HEK293 (cell line): ENCODE measurements around the gene OR6P1.

ENCODE experiments used
- CTCF ChIA-PET: fragments of 350-600 bp; formaldehyde crosslinking; extraction: SDS; loops from one replicate; lab custom pipeline; 2021; ENCODE audit warnings: antibody characterized with exemption; lab: Yijun Ruan, JAX
- POLR2A ChIA-PET: fragments of 300-600 bp; formaldehyde crosslinking; extraction: SDS; loops from one replicate; lab custom pipeline; 2020; ENCODE audit warnings: antibody characterized with exemption, inconsistent platforms; lab: Yijun Ruan, JAX
- H3K27ac ChIP-seq: fragments of 200-500 bp; sonication (Bioruptor generic); 2 replicates; pipeline ENCODE4 v1.5.1; 2014; ENCODE audit warnings: low read depth, low read length, control low read depth, inconsistent platforms; ENCODE audit errors: extremely low read depth
- H3K36me3 ChIP-seq, 2 experiments: fragments of 200-500 bp in 1 of 2; sonication (Bioruptor generic) in 1 of 2; 1 replicate in 1 of 2; 2 replicates in 1 of 2; pipeline ENCODE4 v1.5.1; 2014 to 2017; ENCODE audit warnings: inconsistent platforms in 2 of 2, low read length in 2 of 2; ENCODE audit not compliant: control insufficient read depth in 2 of 2, insufficient read depth in 1 of 2
- H3K4me1 ChIP-seq: fragments of 200-500 bp; sonication (Bioruptor generic); 2 replicates; pipeline ENCODE4 v1.5.1; 2014; ENCODE audit warnings: mild to moderate bottlenecking, low read length, inconsistent platforms; ENCODE audit not compliant: control insufficient read depth, insufficient read depth
- H3K4me3 ChIP-seq: 2 replicates; pipeline ENCODE4 v1.5.1; 2011; ENCODE audit warnings: low read depth, mild to moderate bottlenecking, control low read depth, low read length, moderate library complexity
- H3K9me3 ChIP-seq: fragments of 200-500 bp; sonication (Bioruptor generic); 2 replicates; pipeline ENCODE4 v1.5.1; 2014; ENCODE audit warnings: low read depth, low read length, inconsistent platforms; ENCODE audit not compliant: control insufficient read depth, insufficient read depth
- GLIS2 ChIP-seq: fragments of 450-650 bp; formaldehyde crosslinking; IDR thresholded peaks from 2 replicates; pipeline ENCODE4 v1.5.1; 2016; ENCODE audit warnings: missing biosample characterization, missing genetic modification characterization
- KLF7 ChIP-seq: fragments of 450-650 bp; formaldehyde crosslinking; IDR thresholded peaks from 2 replicates; pipeline ENCODE4 v1.5.1; 2016; ENCODE audit warnings: missing biosample characterization, missing genetic modification characterization, borderline replicate concordance
- MZF1 ChIP-seq: fragments of 450-650 bp; formaldehyde crosslinking; IDR thresholded peaks from 2 replicates; pipeline ENCODE4 v1.5.1; 2017; ENCODE audit warnings: missing biosample characterization, missing genetic modification characterization, borderline replicate concordance
- WT1 ChIP-seq: fragments of 450-650 bp; formaldehyde crosslinking; IDR thresholded peaks from 2 replicates; pipeline ENCODE4 v1.5.1; 2016; ENCODE audit warnings: missing biosample characterization, missing genetic modification characterization
- ZBTB17 ChIP-seq: fragments of 450-650 bp; formaldehyde crosslinking; IDR thresholded peaks from 2 replicates; pipeline ENCODE4 v1.5.1; 2016; ENCODE audit warnings: missing biosample characterization, missing genetic modification characterization
- ZBTB21 ChIP-seq: fragments of 450-650 bp; formaldehyde crosslinking; IDR thresholded peaks from 2 replicates; pipeline ENCODE4 v1.5.1; 2017; ENCODE audit warnings: missing biosample characterization, missing genetic modification characterization
- ZBTB8A ChIP-seq: fragments of 450-650 bp; formaldehyde crosslinking; IDR thresholded peaks from 2 replicates; pipeline ENCODE4 v1.5.1; 2016; ENCODE audit warnings: missing biosample characterization, missing genetic modification characterization
- ZFP3 ChIP-seq: fragments of 450-650 bp; formaldehyde crosslinking; IDR thresholded peaks from 2 replicates; pipeline ENCODE4 v1.5.1; 2016; ENCODE audit warnings: low read depth, missing biosample characterization, missing genetic modification characterization
- ZFP37 ChIP-seq: fragments of 450-650 bp; formaldehyde crosslinking; IDR thresholded peaks from 2 replicates; pipeline ENCODE4 v1.5.1; 2016; ENCODE audit warnings: missing biosample characterization, missing genetic modification characterization
- ZFP69B ChIP-seq: fragments of 450-650 bp; formaldehyde crosslinking; IDR thresholded peaks from 2 replicates; pipeline ENCODE4 v1.5.1; 2016; ENCODE audit warnings: missing biosample characterization, missing genetic modification characterization
- ZNF214 ChIP-seq: fragments of 450-650 bp; formaldehyde crosslinking; IDR thresholded peaks from 2 replicates; pipeline ENCODE4 v1.5.1; 2017; ENCODE audit warnings: missing biosample characterization, mild to moderate bottlenecking, missing genetic modification characterization, borderline replicate concordance
- ZNF223 ChIP-seq: fragments of 450-650 bp; formaldehyde crosslinking; IDR thresholded peaks from 2 replicates; pipeline ENCODE4 v1.5.1; 2016; ENCODE audit warnings: missing biosample characterization, missing genetic modification characterization
- ZNF274 ChIP-seq, 2 experiments: fragments of 200-500 bp in 1 of 2; fragments of 450-650 bp in 1 of 2; sonication (Bioruptor generic) in 1 of 2; formaldehyde crosslinking in 1 of 2; IDR thresholded peaks; 2 replicates each; pipeline versions ENCODE4 v1.5.1 to v1.6.1; 2014 to 2016; ENCODE audit warnings: borderline replicate concordance in 1 of 2, inconsistent platforms in 1 of 2, low read length in 1 of 2, missing biosample characterization in 1 of 2, missing genetic modification characterization in 1 of 2
- ZNF423 ChIP-seq: fragments of 450-650 bp; formaldehyde crosslinking; IDR thresholded peaks from 2 replicates; pipeline ENCODE4 v1.5.1; 2016; ENCODE audit warnings: missing biosample characterization, missing genetic modification characterization
- ZNF549 ChIP-seq: fragments of 450-650 bp; IDR thresholded peaks from 2 replicates; pipeline ENCODE4 v1.5.1; 2018; ENCODE audit warnings: missing biosample characterization, missing genetic modification characterization, mild to moderate bottlenecking, inconsistent platforms, moderate library complexity
- ZNF555 ChIP-seq: fragments of 450-650 bp; formaldehyde crosslinking; conservative IDR thresholded peaks from 2 replicates; pipeline ENCODE4 v1.5.1; 2017; ENCODE audit warnings: missing biosample characterization, mild to moderate bottlenecking, missing genetic modification characterization, inconsistent platforms
- ZNF571 ChIP-seq: fragments of 450-650 bp; formaldehyde crosslinking; IDR thresholded peaks from 2 replicates; pipeline ENCODE4 v1.5.0; 2017; ENCODE audit warnings: missing biosample characterization, missing genetic modification characterization
- ZNF623 ChIP-seq: fragments of 450-650 bp; formaldehyde crosslinking; IDR thresholded peaks from 2 replicates; pipeline ENCODE4 v1.5.1; 2016; ENCODE audit warnings: missing biosample characterization, missing genetic modification characterization
- ZNF660 ChIP-seq: fragments of 450-650 bp; IDR thresholded peaks from 2 replicates; pipeline ENCODE4 v1.5.1; 2018; ENCODE audit warnings: missing biosample characterization, mild to moderate bottlenecking, missing genetic modification characterization
- ZNF792 ChIP-seq: fragments of 450-650 bp; formaldehyde crosslinking; IDR thresholded peaks from 2 replicates; pipeline ENCODE4 v1.5.1; 2016; ENCODE audit warnings: missing biosample characterization, missing genetic modification characterization
- TF ChIP-seq, protein P1 (sequence below): fragments of 450-650 bp; formaldehyde crosslinking; IDR thresholded peaks from 2 replicates; pipeline ENCODE4 v1.5.1; 2017; ENCODE audit warnings: missing biosample characterization, missing genetic modification characterization
- TF ChIP-seq, protein P2 (sequence below): fragments of 450-650 bp; formaldehyde crosslinking; IDR thresholded peaks from 2 replicates; pipeline ENCODE4 v1.5.1; 2016; ENCODE audit warnings: missing biosample characterization, missing genetic modification characterization
- TF ChIP-seq, protein P3 (sequence below): fragments of 450-650 bp; formaldehyde crosslinking; IDR thresholded peaks from 2 replicates; pipeline ENCODE4 v1.5.1; 2017; ENCODE audit warnings: missing biosample characterization, missing genetic modification characterization
- TF ChIP-seq, protein P4 (sequence below): fragments of 450-650 bp; formaldehyde crosslinking; IDR thresholded peaks from 2 replicates; pipeline ENCODE4 v1.5.1; 2016; ENCODE audit warnings: missing biosample characterization, missing genetic modification characterization, borderline replicate concordance

OR6P1 gene

DNA sequence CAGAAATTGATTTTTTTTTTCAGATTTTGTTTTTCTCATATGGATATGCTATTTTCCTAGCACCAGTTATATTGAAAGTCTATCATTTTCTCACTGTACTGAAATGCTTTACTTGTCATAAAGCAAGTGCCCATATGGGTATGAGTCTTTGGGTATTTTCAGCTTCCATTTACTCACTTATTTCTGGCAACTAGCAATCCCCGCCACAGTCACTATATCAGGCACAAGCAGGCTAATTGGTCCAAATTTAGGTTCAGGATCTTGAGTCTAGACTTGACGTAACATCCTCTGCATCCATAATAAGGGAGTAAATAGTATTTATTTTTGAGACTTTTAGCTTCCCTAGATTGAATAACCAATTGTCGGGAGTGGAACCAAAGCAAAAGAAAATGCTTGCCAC, 7.2 kb upstream of the OR6P1 start:
- Histone ChIP-seq H3K27ac (no peak overlapping the region), H3K4me1 (no peaks in the 10 kb centered on the region)
- ChIA-PET CTCF (interaction anchor here (0.6 kb wide), 1 partner anchor 999 kb away, joined by 3 read pairs; no protein-coding TSS in a partner anchor), POLR2A (no interaction called here)
- TF ChIP-seq ZFP69B (tag by site-specific recombination) (no peak), ZNF623 (tag by site-specific recombination) (no peak), MZF1 (tag by site-specific recombination) (no peak), ZNF660 (tag by site-specific recombination) (no peak), ZBTB17 (tag by site-specific recombination) (no peak), ZNF274 (IDR thresholded peaks at IDR 0.05; ENCODE audit: low read length) (no peak), ZNF274 (tag by site-specific recombination; IDR thresholded peaks at IDR 0.05; ENCODE audit: borderline replicate concordance) (no peak), ZNF571 (tag by site-specific recombination) (no peak), ZFP3 (tag by site-specific recombination) (no peak), ZNF555 (no peak), ZBTB8A (tag by site-specific recombination) (no peak), ZNF223 (tag by site-specific recombination) (no peak), ZBTB21 (tag by site-specific recombination) (no peak)
- TF ChIP-seq, protein P1, sequence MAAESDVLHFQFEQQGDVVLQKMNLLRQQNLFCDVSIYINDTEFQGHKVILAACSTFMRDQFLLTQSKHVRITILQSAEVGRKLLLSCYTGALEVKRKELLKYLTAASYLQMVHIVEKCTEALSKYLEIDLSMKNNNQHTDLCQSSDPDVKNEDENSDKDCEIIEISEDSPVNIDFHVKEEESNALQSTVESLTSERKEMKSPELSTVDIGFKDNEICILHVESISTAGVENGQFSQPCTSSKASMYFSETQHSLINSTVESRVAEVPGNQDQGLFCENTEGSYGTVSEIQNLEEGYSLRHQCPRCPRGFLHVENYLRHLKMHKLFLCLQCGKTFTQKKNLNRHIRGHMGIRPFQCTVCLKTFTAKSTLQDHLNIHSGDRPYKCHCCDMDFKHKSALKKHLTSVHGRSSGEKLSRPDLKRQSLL (tag by site-specific recombination), result no peak
- TF ChIP-seq, all 188 proteins: peak for 0
- Histone ChIP-seq H3K36me3 (no peaks in the 10 kb centered on the region), H3K9me3 (no peaks in the 10 kb centered on the region), H3K4me3 (no peak overlapping the region)

DNA sequence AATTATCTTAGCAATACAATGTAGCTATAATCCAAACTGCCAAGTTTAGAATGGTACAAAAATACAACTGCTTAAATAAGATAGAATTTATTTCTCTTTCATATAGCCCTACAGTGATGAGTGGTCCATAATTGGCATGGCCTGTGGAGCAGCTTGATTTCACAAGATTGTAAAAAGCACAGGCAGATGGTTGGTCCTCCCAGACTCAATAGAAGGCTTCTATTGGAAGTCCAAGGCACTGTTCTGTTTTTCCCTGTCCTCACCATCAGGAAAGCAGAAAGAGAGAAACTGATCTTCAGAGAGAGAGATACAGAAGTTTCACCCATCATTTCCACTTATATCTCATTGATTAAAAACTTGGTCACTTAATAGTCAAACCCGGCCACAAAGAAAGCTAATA, 1.8 kb upstream of the OR6P1 start:
- CTCF ChIA-PET, result interaction anchor here (0.7 kb wide), 1 partner anchor 105 kb away, joined by 3 read pairs; no protein-coding TSS in a partner anchor

DNA sequence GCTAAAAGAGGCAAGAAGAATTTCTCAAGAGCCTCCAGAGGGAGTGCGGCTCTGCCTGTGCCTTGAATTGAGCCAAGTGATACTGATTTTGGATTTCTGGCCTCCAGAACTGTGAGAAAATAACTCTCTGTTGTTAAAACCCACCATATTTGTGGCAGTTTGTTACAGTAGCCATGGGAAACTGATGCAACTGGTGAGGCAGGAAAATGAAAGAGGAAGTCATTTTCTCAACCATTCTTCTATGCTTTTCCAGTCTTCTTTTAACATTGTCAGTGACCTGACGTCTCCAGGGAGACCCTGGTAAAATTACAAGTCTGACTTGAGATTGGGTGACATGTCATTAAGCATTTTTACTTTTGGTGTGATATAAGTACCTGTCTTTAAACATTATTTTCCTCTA, 5.8 kb downstream of the OR6P1 start:
- CTCF ChIA-PET, result no interaction called here
- POLR2A ChIA-PET, result no interaction called here
- H3K4me1 ChIP-seq, result no peaks in the 10 kb centered on the region
- no peaks in the 10 kb centered on the region for H3K36me3 ChIP-seq
- no peak overlapping the region for H3K4me3 ChIP-seq
- H3K9me3 ChIP-seq, result no peaks in the 10 kb centered on the region
- no peak overlapping the region for H3K27ac ChIP-seq
- TF ChIP-seq ZNF214 (tag by site-specific recombination), result no peak
- no peak for TF ChIP-seq ZNF792
- TF ChIP-seq ZFP37 (tag by site-specific recombination), result no peak
- TF ChIP-seq ZNF549 (tag by site-specific recombination), result no peak
- no peak for TF ChIP-seq KLF7
- TF ChIP-seq ZNF555, result no peak
- TF ChIP-seq WT1 (tag by site-specific recombination), result no peak
- TF ChIP-seq, protein P2, sequence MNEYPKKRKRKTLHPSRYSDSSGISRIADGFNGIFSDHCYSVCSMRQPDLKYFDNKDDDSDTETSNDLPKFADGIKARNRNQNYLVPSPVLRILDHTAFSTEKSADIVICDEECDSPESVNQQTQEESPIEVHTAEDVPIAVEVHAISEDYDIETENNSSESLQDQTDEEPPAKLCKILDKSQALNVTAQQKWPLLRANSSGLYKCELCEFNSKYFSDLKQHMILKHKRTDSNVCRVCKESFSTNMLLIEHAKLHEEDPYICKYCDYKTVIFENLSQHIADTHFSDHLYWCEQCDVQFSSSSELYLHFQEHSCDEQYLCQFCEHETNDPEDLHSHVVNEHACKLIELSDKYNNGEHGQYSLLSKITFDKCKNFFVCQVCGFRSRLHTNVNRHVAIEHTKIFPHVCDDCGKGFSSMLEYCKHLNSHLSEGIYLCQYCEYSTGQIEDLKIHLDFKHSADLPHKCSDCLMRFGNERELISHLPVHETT (tag by site-specific recombination), result no peak
- TF ChIP-seq, protein P3, sequence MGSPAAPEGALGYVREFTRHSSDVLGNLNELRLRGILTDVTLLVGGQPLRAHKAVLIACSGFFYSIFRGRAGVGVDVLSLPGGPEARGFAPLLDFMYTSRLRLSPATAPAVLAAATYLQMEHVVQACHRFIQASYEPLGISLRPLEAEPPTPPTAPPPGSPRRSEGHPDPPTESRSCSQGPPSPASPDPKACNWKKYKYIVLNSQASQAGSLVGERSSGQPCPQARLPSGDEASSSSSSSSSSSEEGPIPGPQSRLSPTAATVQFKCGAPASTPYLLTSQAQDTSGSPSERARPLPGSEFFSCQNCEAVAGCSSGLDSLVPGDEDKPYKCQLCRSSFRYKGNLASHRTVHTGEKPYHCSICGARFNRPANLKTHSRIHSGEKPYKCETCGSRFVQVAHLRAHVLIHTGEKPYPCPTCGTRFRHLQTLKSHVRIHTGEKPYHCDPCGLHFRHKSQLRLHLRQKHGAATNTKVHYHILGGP (tag by site-specific recombination), result no peak
- TF ChIP-seq, protein P4, sequence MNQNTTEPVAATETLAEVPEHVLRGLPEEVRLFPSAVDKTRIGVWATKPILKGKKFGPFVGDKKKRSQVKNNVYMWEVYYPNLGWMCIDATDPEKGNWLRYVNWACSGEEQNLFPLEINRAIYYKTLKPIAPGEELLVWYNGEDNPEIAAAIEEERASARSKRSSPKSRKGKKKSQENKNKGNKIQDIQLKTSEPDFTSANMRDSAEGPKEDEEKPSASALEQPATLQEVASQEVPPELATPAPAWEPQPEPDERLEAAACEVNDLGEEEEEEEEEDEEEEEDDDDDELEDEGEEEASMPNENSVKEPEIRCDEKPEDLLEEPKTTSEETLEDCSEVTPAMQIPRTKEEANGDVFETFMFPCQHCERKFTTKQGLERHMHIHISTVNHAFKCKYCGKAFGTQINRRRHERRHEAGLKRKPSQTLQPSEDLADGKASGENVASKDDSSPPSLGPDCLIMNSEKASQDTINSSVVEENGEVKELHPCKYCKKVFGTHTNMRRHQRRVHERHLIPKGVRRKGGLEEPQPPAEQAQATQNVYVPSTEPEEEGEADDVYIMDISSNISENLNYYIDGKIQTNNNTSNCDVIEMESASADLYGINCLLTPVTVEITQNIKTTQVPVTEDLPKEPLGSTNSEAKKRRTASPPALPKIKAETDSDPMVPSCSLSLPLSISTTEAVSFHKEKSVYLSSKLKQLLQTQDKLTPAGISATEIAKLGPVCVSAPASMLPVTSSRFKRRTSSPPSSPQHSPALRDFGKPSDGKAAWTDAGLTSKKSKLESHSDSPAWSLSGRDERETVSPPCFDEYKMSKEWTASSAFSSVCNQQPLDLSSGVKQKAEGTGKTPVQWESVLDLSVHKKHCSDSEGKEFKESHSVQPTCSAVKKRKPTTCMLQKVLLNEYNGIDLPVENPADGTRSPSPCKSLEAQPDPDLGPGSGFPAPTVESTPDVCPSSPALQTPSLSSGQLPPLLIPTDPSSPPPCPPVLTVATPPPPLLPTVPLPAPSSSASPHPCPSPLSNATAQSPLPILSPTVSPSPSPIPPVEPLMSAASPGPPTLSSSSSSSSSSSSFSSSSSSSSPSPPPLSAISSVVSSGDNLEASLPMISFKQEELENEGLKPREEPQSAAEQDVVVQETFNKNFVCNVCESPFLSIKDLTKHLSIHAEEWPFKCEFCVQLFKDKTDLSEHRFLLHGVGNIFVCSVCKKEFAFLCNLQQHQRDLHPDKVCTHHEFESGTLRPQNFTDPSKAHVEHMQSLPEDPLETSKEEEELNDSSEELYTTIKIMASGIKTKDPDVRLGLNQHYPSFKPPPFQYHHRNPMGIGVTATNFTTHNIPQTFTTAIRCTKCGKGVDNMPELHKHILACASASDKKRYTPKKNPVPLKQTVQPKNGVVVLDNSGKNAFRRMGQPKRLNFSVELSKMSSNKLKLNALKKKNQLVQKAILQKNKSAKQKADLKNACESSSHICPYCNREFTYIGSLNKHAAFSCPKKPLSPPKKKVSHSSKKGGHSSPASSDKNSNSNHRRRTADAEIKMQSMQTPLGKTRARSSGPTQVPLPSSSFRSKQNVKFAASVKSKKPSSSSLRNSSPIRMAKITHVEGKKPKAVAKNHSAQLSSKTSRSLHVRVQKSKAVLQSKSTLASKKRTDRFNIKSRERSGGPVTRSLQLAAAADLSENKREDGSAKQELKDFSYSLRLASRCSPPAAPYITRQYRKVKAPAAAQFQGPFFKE (tag by site-specific recombination), result no peak

More for the DNA sequence above, 1.8 kb upstream of the OR6P1 start:
- H3K27ac ChIP-seq, result no peak overlapping the region
- H3K9me3 ChIP-seq, result no peaks in the 10 kb centered on the region
- no peak for TF ChIP-seq GLIS2 (tag by site-specific recombination)
- TF ChIP-seq ZNF423, result no peak
- no peaks in the 10 kb centered on the region for H3K36me3 ChIP-seq
- no peak overlapping the region for H3K4me3 ChIP-seq
- no peaks in the 10 kb centered on the region for H3K4me1 ChIP-seq
- POLR2A ChIA-PET, result no interaction called here
